Spleen (tissue), 11 donors: Measurements from ENCODE around the gene EPHB2. TPM values are rescaled to one million over a fixed set of nuclear protein-coding genes. Genes with fewer than 3 reads are reported as not detected.

Experiments
- DNase-seq: peaks from one replicate; pipeline ENCODE4 v3.0.0-alpha.2; 2020
- H3K27ac ChIP-seq, 8 donors: fragments of 200-600 bp; sonication (generic) in 7 of 8; 1 replicate in 4 of 8; 2 replicates in 4 of 8; pipeline versions ENCODE4 v1.5.0 to v1.8.0; 2016 to 2021; ENCODE audit warnings: inconsistent platforms in 4 of 8, mild to moderate bottlenecking in 4 of 8, moderate library complexity in 1 of 8
- H3K27me3 ChIP-seq, 7 donors: fragments of 200-600 bp; sonication (generic) in 6 of 7; replicated peaks in 1 of 7; 1 replicate in 4 of 7; 2 replicates in 3 of 7; pipeline versions ENCODE4 v1.5.0 to v1.8.0; 2016 to 2021; ENCODE audit warnings: inconsistent platforms in 3 of 7, mild to moderate bottlenecking in 1 of 7
- H3K36me3 ChIP-seq, 6 donors: fragments of 200-600 bp; sonication (generic) in 5 of 6; 1 replicate in 4 of 6; 2 replicates in 2 of 6; pipeline versions ENCODE4 v1.5.0 to v1.8.0; 2016 to 2021; ENCODE audit warnings: inconsistent platforms in 2 of 6
- H3K4me1 ChIP-seq, 6 donors: fragments of 200-600 bp; sonication (generic) in 5 of 6; 1 replicate in 3 of 6; 2 replicates in 3 of 6; pipeline versions ENCODE4 v1.5.0 to v1.8.0; 2016 to 2021; ENCODE audit warnings: inconsistent platforms in 3 of 6
- H3K4me3 ChIP-seq, 8 donors: fragments of 200-600 bp; sonication (generic) in 7 of 8; 1 replicate in 4 of 8; 2 replicates in 4 of 8; pipeline versions ENCODE4 v1.5.0 to v1.8.0; 2016 to 2021; ENCODE audit warnings: inconsistent platforms in 4 of 8, mild to moderate bottlenecking in 4 of 8, moderate library complexity in 2 of 8
- H3K9me3 ChIP-seq, 8 donors: fragments of 200-600 bp; sonication (generic) in 7 of 8; 1 replicate in 4 of 8; 2 replicates in 4 of 8; pipeline versions ENCODE4 v1.5.0 to v1.8.0; 2016 to 2021; ENCODE audit warnings: inconsistent platforms in 4 of 8
- CTCF ChIP-seq, 11 experiments: fragments of 200-600 bp in 7 of 11; fragments of 450-650 bp in 4 of 11; sonication (generic) in 4 of 11; IDR thresholded peaks in 8 of 11; conservative IDR thresholded peaks in 3 of 11; 1 replicate in 7 of 11; 2 replicates in 4 of 11; pipeline versions ENCODE4 v1.4.0 to v1.8.0; 2016 to 2021; ENCODE audit warnings: antibody characterized with exemption in 11 of 11, inconsistent platforms in 4 of 11, mild to moderate bottlenecking in 1 of 11
- POLR2A ChIP-seq, 3 donors: fragments of 450-650 bp; IDR thresholded peaks; one replicate each; pipeline ENCODE4 v1.5.1; 2017; ENCODE audit warnings: antibody characterized with exemption in 3 of 3, mild to moderate bottlenecking in 1 of 3
- POLR2AphosphoS5 ChIP-seq, 3 donors: sonication (generic); formaldehyde crosslinking; IDR thresholded peaks; one replicate each; pipeline ENCODE4 v1.5.1; 2017; ENCODE audit warnings: antibody characterized with exemption in 3 of 3
- WGBS, 5 donors: extraction: QIAGEN DNeasy Blood & Tissue Kit in 3 of 5; methylation state at CpG; one replicate each; pipeline versions ENCODE4 v1.1.5 to v1.1.7; 2013 to 2018; 5-methylcytosine and 5-hydroxymethylcytosine counted together
- intact Hi-C: fragments of 100-400 bp; cut with DNase I; formaldehyde crosslinking; loops from one replicate; pipeline ENCODE4 v1.15.0; 2023; ENCODE audit warnings: low total_unique reads
- polyA plus RNA-seq, 3 donors: library from polyadenylated mRNA; stranded (reverse); fragments of 200-250 nt; gene quantifications; one replicate each; pipeline ENCODE4 v1.2.1, GENCODE V29; 2013
- total RNA-seq, 7 donors: library from RNA; depleted of rRNA in 3 of 7; stranded (reverse); fragments of >200 nt in 3 of 7; fragmentation: NEBNext Ultra II Directional in 4 of 7; extraction: Animal tissue kit (Norgen Biotek cat#: 25700) in 4 of 7; gene quantifications; one replicate each; pipeline versions ENCODE4 v1.1.0 to v1.2.1, GENCODE V29; 2016 to 2021
- donor health status: healthy with polysubstance abuse.
- donor health status: DM: no; HTN: no; CAD: no; lungs with moderate emphysema.
- donor health status: DM: no; HTN: no; CAD: no.
- donor health status: Bipolar disorder and iron deficiency.
- donor health status: healthy.
- donor health status: DM: no; HTN: no; CAD: no.
- donor health status: DM: yes; HTN: yes; CAD: no.

EPHB2 gene
- total and polyA plus RNA-seq, 10 donors: 0.67 to 9.3 (median 6.3) TPM

DNA sequence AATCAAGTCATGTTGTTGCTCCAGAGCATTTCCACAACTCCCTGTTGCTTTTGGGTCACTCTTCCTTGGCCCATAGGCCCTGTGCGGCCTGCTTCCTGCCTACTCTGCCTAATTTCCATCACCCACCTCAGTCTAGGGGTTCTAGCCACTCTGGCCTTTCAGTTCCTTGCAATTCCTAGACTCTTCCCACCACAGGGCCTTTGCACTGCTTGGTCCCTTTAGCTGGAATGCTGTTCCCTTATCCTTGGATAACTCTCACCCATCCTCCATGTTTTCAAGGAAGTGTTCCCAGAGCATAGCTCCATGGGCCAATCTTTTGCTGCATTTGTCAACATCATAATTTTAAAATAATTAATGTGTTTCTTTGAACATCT is 18.7 kb downstream of the EPHB2 start:
- no peak for TF ChIP-seq POLR2AphosphoS5 (IDR thresholded peaks at IDR 0.05)
- no peak for TF ChIP-seq POLR2A (IDR thresholded peaks at IDR 0.05)
- TF ChIP-seq CTCF (IDR thresholded peaks at IDR 0.05 in 8 of 11, conservative IDR thresholded peaks at IDR 0.05 in 3 of 11): no peak
- 81 to 94% (median 91%) methylated on average over 1 of the region's 1 CpG for WGBS, 5 donors
- Histone ChIP-seq H3K9me3 (no peaks in the 10 kb centered on the region), H3K4me1 (no peaks in the 10 kb centered on the region), H3K4me3 (no peak overlapping the region), H3K27me3 (peaks cover 0 to 17% (median 0%) of the 10 kb centered on the region in 7 donors), H3K27ac (no peak overlapping the region), H3K36me3 (no peaks in the 10 kb centered on the region)
- intact Hi-C loops: no loop called here
- no peak for DNase-seq

GRCh38 chr1:22729912-22730311 is 19.3 kb downstream of the EPHB2 start:
- Histone ChIP-seq H3K27ac (no peak overlapping the region), H3K27me3 (peaks cover 0 to 11% (median 0%) of the 10 kb centered on the region in 7 donors), H3K4me1 (no peaks in the 10 kb centered on the region), H3K4me3 (no peak overlapping the region), H3K9me3 (no peaks in the 10 kb centered on the region), H3K36me3 (no peaks in the 10 kb centered on the region)
- intact Hi-C loops: no loop called here
- no peak for TF ChIP-seq POLR2A (IDR thresholded peaks at IDR 0.05)
- no peak for TF ChIP-seq CTCF (IDR thresholded peaks at IDR 0.05 in 8 of 11, conservative IDR thresholded peaks at IDR 0.05 in 3 of 11)
- TF ChIP-seq POLR2AphosphoS5 (IDR thresholded peaks at IDR 0.05): no peak
- WGBS, 5 donors: 75 to 84% (median 78%) methylated on average over 7 of the region's 7 CpGs
- no peak for DNase-seq

DNA sequence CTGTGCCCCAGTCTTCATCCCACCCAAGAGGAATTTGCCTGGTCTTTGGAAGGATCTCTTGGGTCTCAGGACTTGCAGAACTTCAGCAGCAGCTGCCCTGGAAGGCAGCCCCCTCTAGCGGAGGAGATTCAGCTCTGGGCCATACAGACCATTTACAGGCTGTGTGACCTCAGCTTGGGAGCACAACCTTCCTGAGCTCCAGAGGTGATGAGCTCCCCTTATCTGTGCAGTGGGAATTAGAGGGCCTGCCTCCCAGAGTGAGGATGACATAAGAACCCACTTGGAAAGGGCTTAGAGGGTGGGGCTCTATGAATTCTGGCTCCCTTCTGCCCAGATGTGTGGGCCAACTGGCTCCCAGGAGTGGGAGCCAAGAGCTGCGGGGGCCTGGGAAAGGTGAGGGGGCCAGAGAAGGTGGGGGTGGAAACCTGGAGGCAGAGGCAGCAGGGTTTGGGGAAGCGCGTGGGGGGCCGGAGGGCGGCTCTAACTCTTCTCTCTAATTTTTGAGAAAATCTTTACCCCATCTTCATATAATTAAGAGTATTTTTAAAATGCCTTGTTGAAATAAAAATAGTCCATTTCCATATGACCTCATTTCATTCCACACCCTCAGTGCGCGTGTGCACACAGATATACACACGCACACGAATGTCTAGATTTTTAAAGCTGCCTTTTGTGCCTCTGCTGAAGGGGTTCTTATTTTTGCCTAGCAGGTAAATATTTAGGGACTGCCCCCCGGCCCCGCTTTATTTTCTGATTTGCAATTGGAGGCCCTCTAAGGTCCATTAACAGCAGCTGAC is 21.5 kb downstream of the EPHB2 start:
- WGBS, 5 donors: 86 to 92% (median 89%) methylated on average over 12 of the region's 12 CpGs
- no peaks in the 10 kb centered on the region for H3K36me3 ChIP-seq
- TF ChIP-seq CTCF (IDR thresholded peaks at IDR 0.05 in 8 of 11, conservative IDR thresholded peaks at IDR 0.05 in 3 of 11): no peak
- no peak for TF ChIP-seq POLR2AphosphoS5 (IDR thresholded peaks at IDR 0.05)
- no peak for TF ChIP-seq POLR2A (IDR thresholded peaks at IDR 0.05)

DNA sequence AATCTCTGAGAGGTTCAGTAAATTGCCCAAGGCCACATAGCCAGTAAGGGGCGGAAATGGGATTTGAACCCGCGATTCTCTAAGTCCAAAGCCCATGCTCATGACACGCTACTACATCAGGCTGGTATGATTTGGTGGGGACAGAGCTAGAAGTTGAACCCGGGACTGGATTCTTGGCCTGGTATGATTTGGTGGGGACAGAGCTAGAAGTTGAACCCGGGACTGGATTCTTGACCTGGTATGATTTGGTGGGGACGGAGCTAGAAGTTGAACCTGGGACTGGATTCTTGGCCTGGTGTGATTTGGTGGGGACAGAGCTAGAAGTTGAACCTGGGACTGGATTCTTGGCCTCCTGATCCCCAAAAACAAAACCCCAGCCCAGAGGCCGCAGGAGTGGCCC is 23.0 kb downstream of the EPHB2 start:
- WGBS, 5 donors: 89 to 96% (median 93%) methylated on average over 8 of the region's 8 CpGs
- no peaks in the 10 kb centered on the region for H3K36me3 ChIP-seq
- no peak overlapping the region for H3K27ac ChIP-seq
- TF ChIP-seq POLR2AphosphoS5 (IDR thresholded peaks at IDR 0.05) (no peak), POLR2A (IDR thresholded peaks at IDR 0.05) (no peak), CTCF (IDR thresholded peaks at IDR 0.05 in 8 of 11, conservative IDR thresholded peaks at IDR 0.05 in 3 of 11) (no peak)
- H3K27me3 ChIP-seq: no peaks in the 10 kb centered on the region
- intact Hi-C loops: no loop called here
- DNase-seq: no peak
- peaks cover 0 to 12% (median 0%) of the 10 kb centered on the region in 6 donors for H3K4me1 ChIP-seq
- H3K4me3 ChIP-seq: no peak overlapping the region
- no peaks in the 10 kb centered on the region for H3K9me3 ChIP-seq

More for the DNA sequence above, 21.5 kb downstream of the EPHB2 start:
- intact Hi-C loops: no loop called here
- no peak for DNase-seq
- Histone ChIP-seq H3K4me3 (no peak overlapping the region), H3K9me3 (no peaks in the 10 kb centered on the region), H3K4me1 (peaks cover 0 to 7% (median 0%) of the 10 kb centered on the region in 6 donors), H3K27ac (no peak overlapping the region), H3K27me3 (peaks cover 0 to 4% (median 0%) of the 10 kb centered on the region in 7 donors)
